HG03066 (cell line): ENCODE data around the gene CA10.

Experiments
- ATAC-seq: cut with Tn5 transposase; IDR thresholded peaks from one replicate; pipeline ENCODE4 v1.9.1; 2021; ENCODE audit warnings: low read depth; ENCODE audit not compliant: unreplicated experiment

CA10 gene

DNA sequence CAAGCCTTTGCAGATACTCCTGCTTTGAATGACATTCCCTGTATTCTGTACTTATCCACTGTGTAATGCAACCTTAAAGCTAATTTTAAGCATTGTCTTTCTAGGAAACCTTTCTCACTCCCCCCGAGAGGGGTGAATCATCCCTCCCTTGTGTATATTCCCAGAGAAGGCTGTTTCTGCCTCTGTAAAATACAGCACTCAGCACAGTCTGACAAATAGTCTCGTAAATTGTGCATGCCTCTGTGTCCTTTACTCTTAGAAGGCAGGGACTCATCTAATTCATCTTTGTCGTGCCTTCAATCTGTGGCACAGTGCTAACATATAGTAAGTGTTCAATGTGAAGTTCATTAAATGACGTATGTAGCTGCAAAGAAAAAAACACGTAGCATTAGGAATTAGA, 200.7 kb downstream of the CA10 start:
- ATAC-seq, result no peak

DNA sequence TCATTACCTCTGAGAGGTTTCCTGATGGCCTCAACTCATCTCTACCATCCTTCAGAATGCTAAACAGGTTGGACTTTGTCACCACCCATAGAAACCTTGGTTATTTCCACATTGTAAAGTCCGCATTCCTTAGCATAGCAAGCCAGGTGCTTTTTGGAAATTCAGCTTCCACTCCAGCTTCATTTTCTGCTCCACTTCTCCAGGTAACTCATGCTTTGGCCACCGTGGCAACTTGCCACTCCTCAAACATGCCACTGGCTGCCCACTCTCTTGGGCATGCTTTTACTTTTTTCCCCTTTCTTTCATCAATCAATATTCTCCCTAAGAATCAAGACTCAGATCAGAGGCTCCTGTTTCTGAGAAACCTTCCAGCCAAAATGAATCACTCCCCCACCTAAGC, 203.3 kb downstream of the CA10 start:
- ATAC-seq, result no peak

DNA sequence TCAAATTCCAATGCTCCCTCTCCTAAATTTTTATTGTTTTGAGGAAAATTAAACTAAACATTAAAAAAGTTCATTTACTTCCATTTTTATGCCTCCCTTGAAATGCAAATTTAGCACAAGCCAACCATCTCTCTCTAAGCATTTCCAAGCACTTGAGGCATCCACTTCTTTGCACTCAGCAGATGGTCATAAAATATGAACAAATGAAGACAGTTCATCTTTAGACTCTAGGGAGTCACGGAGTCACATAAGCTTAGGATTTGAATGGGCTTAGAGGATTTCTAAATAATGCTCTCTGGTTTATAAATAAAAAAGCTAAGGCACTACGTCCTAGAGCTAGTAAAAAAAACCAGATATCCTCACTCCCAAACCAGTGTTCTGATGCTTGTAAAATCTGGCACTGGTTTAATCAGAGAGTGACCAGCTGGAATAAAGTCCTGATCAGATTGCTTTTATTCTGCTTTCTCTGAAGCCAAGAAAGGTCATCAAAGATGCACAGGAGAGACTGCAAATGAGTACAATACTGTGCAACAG, 204.2 kb downstream of the CA10 start:
- ATAC-seq, result no peak

DNA sequence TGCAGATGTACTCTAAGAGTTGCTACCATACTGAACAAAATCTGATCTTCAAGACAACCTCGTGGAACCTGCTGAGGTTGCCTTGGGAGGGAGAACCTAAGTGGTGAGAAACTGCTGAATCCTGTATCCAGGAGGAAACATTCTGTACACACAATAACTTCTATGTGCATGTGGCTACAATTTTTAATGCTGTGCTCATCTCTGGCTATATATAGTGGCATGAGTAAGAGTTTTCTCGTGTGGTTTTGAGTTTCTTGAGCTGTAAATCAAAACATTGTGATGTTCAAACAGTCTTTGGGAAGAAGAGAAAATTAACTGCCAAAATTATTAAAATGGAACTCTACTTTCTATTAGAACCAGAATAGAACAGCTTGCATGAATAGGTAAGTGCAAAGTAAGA, 206.8 kb downstream of the CA10 start:
- no peak for ATAC-seq

DNA sequence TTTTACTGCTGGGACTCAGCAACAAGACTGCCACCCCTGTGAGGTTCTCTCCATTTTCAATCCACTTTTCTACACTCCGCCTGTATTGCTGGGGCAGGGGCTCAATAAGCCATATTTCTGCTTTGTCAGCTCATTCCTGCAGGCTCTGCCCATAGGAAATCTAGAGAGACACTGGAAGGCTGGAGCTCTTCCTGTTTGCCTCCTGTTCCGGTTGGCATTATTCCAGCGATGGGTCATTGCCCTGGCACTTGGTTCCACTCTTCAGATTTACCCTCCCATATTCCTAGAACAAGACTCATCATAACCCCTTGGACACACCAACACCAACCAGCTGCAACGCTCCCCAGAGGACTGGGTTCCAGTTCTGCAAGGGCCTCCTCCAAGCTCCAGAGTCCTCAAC, 210.4 kb downstream of the CA10 start:
- ATAC-seq, result no peak

DNA sequence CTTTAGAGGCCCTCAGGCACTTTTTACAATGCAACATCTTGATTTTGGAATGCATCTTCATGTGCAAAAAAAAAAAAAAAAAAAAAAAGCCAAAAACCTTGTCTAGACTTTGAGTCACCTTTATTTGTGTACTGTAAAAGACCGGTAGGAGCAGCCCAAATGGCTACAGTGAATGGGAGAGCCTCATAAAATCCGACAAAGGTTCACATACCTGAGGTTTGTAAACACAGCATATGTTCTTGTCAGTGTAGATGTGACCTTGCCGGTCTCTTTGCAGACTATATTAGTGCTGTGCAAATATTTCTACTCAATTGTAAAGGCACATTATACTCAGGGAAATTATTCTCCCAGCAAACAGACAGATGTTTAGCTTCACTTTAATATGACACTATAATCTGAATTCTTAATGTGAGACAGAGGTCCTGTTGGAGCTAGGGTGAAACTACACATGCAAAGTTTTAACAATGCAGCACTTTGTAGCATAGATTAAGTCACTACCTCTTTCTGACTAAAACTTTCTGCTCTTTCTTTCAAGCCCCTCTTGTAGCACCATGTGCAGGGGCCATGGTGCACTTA, 211.3 kb downstream of the CA10 start:
- no peak for ATAC-seq

DNA sequence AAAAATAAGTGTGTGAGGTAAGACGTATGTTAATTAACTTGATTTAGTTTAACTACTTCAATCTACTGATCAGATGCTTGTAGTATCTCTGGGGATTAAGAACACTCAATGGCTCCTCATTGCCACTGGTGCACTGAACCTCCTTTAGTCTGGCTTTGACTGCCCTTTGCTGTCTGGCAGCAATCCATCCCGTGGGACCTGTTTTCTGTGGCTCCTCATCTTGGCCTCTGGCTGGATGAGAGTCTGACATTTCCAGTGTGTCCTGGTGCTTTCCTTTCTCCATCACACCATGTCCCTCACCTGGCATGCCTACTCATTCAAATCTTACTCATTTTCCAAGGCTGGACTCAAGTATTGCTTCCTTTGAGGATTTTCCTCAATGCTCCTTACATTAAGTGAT, 212.2 kb downstream of the CA10 start:
- ATAC-seq, result no peak

DNA sequence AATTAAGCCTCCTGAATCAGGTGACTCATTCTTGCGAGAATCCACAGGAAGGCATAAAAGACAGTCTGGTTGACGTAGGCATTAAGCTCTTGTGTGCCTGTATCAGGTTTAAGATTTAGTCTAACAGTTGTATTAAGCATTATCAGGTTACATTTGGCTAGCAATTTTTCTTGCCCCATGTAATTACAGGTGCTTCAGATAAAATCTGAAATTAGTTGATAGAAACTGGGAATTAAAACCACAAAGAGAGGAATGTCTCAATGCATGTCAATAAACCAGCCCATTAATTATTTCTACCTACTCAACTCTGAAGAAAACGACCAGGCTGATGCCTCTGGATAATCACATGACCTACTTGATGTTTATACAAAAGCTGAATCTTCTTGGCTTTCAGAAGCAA, 217.2 kb downstream of the CA10 start:
- ATAC-seq, result no peak

DNA sequence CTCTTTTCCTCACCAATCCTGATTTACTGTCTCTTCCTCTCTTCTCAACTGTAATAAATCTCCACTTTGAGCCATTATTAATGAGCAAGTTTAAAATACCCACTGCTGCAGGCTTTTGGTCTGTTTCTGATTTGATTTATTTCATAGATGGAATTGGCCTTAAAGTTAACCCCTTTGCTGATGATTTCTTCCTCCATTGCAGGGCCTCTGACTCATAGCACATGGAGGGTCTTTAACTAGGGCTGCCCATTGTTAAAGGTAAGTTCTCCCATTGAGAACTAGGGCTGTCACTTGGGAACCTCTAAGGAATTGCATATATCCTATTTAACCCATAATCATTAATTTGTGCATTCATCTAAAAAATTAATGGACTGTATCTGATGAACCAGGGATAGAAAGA, 221.2 kb downstream of the CA10 start:
- ATAC-seq, result no peak

DNA sequence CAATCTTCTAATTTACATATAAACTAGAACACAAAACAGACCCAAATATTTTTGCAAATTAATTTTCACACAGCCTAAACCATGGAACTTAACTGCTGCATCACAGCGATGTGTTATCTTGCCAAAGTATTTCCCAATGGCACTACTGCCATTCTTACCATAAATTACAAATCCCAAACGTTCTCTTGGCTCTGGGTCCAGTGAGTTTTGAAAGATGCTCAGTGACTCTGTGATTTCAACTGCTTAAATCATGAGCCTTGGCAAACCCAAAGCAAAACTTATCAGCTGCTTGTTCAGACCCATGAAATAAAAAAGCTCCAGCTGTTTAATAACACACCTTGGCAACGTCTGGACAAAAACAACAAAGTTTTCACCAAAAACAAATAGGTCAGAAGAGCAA, 223.0 kb downstream of the CA10 start:
- ATAC-seq, result no peak

DNA sequence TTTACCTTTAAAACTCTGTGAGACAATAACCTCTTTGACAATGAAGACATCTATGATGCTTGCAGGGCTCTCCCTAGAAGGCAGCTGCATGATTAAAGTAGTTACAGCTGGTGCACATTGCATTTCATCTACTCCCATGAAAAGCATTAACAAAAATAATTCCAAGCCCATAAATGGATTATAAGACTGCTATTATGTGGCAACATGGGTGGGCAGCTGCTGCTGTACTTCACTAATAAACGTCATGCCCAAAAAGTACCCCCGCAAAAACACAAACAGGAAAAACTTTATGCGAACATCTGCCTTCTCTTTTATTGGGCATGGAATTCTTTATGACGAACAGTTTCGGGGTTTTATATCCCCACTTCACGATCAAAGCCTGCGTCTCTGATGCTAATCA, 224.9 kb downstream of the CA10 start:
- ATAC-seq, result no peak

DNA sequence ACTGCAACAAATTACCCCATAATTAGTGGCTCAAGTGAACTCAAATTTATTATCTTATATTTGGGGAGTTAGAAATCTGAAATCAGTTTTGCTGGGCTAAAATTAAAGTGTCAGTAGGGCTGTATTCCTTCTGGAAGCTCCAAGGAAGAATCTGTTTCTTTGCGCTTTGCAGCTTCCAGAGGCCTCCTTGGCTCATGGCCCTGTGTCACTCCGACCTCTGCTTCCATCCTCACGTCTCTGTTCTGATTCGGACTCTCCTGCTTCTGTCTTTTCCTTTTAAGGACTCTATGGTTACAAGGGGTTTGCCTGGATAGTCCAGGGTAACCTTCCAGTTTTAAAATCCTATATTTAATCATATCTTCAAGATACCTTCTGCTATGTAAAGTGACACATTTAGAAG, 232.1 kb downstream of the CA10 start:
- no peak for ATAC-seq

DNA sequence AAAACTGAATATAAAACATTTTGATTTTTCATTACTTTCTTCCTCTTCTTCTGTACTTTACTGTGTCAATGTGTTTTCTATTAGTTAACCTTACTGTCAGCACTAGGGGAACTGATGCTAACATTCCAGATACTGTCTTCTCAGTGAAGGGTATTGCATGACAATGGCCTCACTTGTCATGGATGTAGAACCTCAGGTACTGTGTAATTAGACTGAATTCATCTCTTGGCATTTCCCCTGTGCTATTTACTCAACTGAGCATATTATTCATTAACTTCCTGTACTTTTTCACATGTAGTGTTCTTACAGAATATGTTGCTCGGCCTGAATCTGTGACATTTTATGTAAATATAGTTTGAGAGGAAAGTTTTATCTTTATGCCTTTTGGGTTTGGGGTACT, 237.0 kb downstream of the CA10 start:
- no peak for ATAC-seq

DNA sequence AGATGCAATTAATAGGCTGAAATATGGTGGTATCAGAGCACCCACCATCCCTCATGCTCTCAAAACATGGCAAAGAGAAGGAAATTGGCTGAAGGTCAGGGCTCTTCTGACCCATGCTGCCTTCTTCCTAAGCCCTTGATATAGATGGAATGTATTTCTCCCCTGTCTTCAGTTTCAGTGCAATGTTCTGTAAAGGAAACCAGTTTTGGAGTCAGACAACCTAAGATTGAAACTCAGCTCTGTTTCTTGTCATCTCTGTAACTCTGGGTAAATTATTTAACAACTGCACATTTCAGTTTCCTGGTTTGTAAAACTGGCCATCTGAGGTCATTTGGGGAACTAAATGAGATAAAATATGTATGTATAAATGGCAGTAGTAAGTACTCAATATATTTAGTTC, 243.9 kb downstream of the CA10 start:
- peak; percentile 61 for ATAC-seq

DNA sequence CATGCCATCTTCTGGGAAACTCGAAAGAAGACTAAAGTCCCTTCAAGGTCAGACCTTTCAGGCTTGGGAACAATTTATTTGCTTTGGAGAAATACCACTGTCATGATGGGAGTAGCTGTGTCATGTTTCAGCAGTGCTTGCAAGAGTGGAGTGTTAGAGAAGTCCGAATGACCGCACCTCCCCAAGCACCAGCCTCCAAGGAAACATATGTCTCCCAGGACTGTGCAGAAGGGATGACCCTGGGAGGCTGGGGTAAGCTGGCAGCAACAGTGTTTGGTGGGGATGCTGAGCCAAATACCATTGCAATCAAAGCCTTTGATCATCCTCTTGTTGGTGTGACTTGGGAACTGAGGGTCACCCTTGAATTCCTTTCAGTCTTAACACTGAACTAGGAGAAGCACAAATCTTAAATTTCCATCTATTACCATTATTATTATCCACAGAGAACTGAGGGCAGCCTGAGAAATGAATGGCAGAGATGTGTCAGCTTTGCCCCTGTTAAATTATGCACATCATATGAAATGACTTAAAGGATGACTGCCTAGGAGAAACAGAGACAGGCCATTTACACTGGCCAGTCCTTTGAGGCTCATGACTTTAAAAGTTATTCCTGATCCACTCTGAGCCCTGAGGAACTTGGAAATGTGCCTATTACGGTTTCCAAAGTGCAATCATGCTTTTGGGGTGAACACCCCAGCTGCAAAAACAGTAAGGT, 244.9 kb downstream of the CA10 start:
- ATAC-seq, result no peak

DNA sequence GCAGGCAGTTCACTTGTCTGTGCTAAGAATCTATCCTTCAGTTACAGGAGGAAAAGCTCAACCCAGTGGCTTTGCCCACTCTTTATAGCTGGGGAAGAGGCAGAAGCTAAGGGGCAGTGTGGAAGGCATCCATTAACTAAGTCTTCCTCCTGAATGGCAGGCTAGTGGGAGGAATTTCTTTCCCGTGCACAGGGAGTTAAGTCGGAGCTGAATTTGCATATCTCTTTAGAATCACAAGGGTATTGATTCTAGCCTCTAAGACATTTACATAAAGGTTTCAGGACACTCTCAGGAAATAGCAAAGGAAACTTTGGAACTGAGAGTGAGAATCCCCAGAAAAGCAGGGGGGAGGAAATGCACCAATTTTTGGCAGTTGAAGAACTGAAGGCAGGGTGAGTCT, 245.6 kb downstream of the CA10 start:
- no peak for ATAC-seq

DNA sequence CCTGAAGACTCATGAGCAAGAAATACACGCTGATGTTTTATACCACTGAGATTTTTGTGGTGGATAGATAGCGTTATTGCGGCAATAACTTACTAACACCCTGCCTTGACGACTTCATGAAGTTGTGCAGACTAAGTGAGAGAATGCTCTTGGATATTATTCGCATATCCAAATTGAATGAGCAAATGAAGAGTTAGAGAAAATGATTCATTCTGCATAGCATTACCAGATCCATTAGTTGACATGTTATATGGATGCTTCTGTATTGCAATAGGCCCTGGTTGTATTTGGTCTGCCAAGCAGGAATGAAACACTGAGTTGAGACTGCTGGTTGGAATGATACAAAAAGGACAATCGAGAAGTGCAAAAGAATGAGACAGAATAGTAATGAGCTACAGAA, 247.3 kb downstream of the CA10 start:
- no peak for ATAC-seq

DNA sequence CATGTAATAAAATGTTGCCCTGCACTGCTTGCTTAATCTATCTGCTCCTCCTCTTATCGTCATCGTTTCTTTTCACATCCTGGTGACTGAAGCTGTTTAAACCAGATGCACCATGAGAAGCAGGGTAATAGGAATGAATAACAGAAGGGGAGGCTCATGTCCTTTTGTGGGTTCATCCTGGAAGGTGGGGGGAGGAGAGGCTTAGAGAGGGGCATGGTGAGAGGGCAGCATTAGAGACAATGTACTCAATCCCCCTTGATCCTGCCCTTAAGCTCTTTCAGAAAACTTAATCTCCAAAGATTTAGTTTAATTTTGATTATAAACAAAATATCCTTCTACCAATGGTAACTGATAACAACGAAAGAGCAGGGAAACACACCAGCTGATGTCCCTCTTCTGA, 248.5 kb downstream of the CA10 start:
- no peak for ATAC-seq

DNA sequence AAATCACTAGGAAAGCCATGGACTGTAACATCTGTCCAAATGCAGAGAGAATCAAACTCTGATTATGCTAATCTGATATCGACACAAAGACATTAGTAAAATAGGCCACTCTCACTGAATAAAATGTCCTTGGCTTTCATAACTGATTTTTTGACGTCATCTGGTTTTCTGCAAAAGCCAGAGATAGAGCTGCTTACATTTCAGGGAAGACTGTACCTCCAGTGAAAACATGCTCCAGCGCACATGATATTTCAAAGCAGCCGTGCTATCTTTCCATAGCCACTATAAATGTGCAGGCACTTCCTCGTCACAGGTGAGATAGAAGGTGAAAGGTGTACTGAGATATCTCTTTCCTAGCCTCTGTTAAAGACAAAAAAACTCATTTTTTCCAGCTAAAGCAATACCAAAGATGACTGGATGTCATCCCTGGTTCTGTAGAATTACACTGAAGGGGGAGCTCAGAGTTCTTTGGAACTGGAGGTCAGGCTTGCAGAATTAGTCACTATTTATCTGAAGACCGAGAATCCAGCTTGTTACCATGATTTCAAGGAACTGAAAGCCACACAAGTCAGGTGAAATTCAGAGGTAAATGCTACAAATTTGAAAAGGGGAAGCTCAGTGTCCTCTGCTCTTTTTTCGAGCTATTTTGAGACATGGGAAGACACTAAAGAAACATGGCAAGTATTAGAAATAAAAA, 249.5 kb downstream of the CA10 start:
- ATAC-seq, result no peak

DNA sequence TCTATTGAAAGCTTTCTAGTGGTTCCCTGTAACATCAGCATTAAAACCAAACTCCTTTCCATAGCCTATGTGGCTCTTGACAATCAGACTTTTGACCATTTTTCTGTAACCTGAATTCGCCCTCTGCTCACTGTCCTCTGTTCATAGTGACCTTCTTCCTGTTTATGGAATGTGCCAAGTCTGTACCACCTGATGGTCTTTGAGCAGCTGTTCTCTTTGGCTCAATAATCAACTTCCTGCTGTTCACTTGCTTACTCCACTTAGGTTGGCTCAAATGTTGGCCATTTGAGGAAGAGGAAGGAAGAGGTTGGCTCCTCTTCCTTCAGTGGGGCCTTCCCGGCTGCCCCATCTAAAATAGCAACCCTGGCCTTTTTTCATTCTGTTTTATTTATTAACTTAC, 251.5 kb downstream of the CA10 start:
- ATAC-seq, result no peak

DNA sequence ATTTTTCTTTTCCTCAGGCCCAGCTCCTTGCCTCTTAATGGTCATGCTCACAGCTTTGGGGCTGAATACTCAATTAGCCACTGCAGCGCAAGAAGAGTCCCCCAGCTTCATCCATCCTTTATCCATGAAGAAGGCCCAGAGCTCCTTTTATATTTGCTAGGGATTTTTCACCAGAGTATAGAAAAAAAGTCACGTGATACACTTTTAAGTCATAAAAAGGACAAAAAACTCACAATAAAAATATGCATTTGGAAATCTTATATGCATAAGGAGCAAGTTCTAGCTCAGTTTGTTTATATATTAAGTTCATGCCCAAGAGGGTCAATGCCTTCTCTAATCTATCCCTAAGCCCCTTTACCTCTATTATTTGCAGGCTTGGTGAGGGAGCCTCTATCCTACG, 254.1 kb downstream of the CA10 start:
- no peak for ATAC-seq

DNA sequence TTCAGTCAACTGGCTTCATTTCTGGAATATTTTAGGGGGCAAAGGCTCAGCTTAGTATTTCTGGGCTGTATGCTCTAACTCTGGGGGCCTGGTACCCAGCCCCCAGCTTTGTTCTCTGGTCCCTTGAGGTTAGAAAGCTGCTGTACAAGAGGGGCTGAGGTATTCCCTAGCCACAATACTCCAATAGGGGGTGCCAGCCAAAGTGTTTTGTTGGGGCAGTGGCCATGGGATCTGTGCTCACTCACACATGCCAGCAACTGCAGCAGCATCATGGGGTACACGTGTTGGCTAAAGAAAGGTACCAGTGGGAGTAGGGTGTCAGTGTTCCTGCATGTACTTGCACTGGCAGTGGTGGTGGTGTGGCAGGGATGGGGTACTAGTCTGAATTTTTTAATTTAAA, 257.3 kb downstream of the CA10 start:
- no peak for ATAC-seq
